Neural cell (in vitro differentiated cells): ENCODE measurements around the gene CABP2. TPM values are rescaled to one million over a fixed set of nuclear protein-coding genes. Genes with fewer than 3 reads are reported as not detected.

ENCODE experiments used
- H2AFZ ChIP-seq: fragments of 200-600, 300-800 bp; sonication (generic), shearing (Covaris generic); 2 replicates; pipeline ENCODE4 v1.6.0; 2014; ENCODE audit warnings: low read depth, mild to moderate bottlenecking, antibody characterized with exemption, low read length, moderate library complexity
- H3F3A ChIP-seq: fragments of 200-600 bp; shearing (Covaris generic); 2 replicates; pipeline ENCODE4 v1.6.1; 2016; ENCODE audit warnings: mild to moderate bottlenecking, moderate library complexity, mixed read lengths, antibody characterized with exemption, low read length; ENCODE audit not compliant: insufficient read depth, poor library complexity, severe bottlenecking
- H3K27ac ChIP-seq: fragments of 200-600, 300-800 bp; sonication (generic), shearing (Covaris generic); 2 replicates; pipeline ENCODE4 v1.5.1; 2014; ENCODE audit warnings: mild to moderate bottlenecking, low read length, moderate library complexity
- H3K27me3 ChIP-seq: fragments of 300-800, 200-600 bp; sonication (generic), shearing (Covaris generic); 2 replicates; pipeline ENCODE4 v1.6.0; 2014; ENCODE audit warnings: mild to moderate bottlenecking, low read depth, low read length, moderate library complexity; ENCODE audit not compliant: insufficient read depth
- H3K36me3 ChIP-seq: fragments of 300-800, 200-600 bp; sonication (generic), shearing (Covaris generic); 2 replicates; pipeline ENCODE4 v1.5.1; 2014; ENCODE audit warnings: mild to moderate bottlenecking, antibody characterized with exemption, low read length, moderate library complexity; ENCODE audit not compliant: insufficient read depth
- H3K4me2 ChIP-seq: fragments of 300-800, 200-600 bp; sonication (generic), shearing (Covaris generic); 2 replicates; pipeline ENCODE4 v1.6.0; 2014; ENCODE audit warnings: mild to moderate bottlenecking, low read length
- H3K4me3 ChIP-seq: fragments of 300-800, 200-600 bp; sonication (generic), shearing (Covaris generic); 2 replicates; pipeline ENCODE4 v1.5.1; 2014; ENCODE audit warnings: mild to moderate bottlenecking, low read length, moderate library complexity
- H3K79me2 ChIP-seq: fragments of 200-600 bp; shearing (Covaris generic); replicated peaks from 2 replicates; pipeline ENCODE4 v1.6.0; 2014; ENCODE audit warnings: mild to moderate bottlenecking, low read length, moderate library complexity; ENCODE audit not compliant: insufficient read depth
- H3K9ac ChIP-seq: fragments of 300-800, 200-600 bp; sonication (generic), shearing (Covaris generic); 2 replicates; pipeline ENCODE4 v1.6.1; 2016; ENCODE audit warnings: mild to moderate bottlenecking, low read length, mixed read lengths
- H3K9me2 ChIP-seq: fragments of 200-600 bp; shearing (Covaris generic); 2 replicates; pipeline ENCODE4 v1.6.1; 2016; ENCODE audit warnings: mild to moderate bottlenecking, low read length, mixed read lengths; ENCODE audit not compliant: insufficient read depth
- H3K9me3 ChIP-seq: fragments of 200-600, 300-800 bp; sonication (generic), shearing (Covaris generic); 2 replicates; pipeline ENCODE4 v1.6.1; 2016; ENCODE audit warnings: mild to moderate bottlenecking, mixed run types, low read length, moderate library complexity, mixed read lengths
- H4K20me1 ChIP-seq: fragments of 200-600 bp; shearing (Covaris generic); 2 replicates; pipeline ENCODE4 v1.6.1; 2016; ENCODE audit warnings: mild to moderate bottlenecking, mixed run types; ENCODE audit not compliant: insufficient read depth
- EP300 ChIP-seq: fragments of 450-650 bp; conservative IDR thresholded peaks from 2 replicates; pipeline ENCODE4 v1.6.1; 2014; ENCODE audit warnings: antibody characterized with exemption, mild to moderate bottlenecking, moderate library complexity; ENCODE audit not compliant: poor library complexity, severe bottlenecking
- EZH2 ChIP-seq: fragments of 200-600, 300-800 bp; shearing (Covaris generic), sonication (generic); IDR thresholded peaks from 2 replicates; pipeline ENCODE4 v1.6.1; 2014; ENCODE audit warnings: antibody characterized with exemption, low read length, borderline replicate concordance, mild to moderate bottlenecking; ENCODE audit not compliant: insufficient read depth, poor library complexity, severe bottlenecking
- MXI1 ChIP-seq: fragments of 450-650 bp; conservative IDR thresholded peaks from 2 replicates; pipeline ENCODE4 v1.6.1; 2014; ENCODE audit warnings: antibody characterized with exemption, mild to moderate bottlenecking; ENCODE audit not compliant: poor library complexity, severe bottlenecking
- POLR2AphosphoS5 ChIP-seq: IDR thresholded peaks from 2 replicates; pipeline ENCODE4 v1.6.1; 2012
- RAD21 ChIP-seq: fragments of 450-650 bp; conservative IDR thresholded peaks from 2 replicates; pipeline ENCODE4 v1.6.1; 2014; ENCODE audit warnings: antibody characterized with exemption, mild to moderate bottlenecking, moderate library complexity
- SMC3 ChIP-seq: fragments of 450-650 bp; conservative IDR thresholded peaks from 2 replicates; pipeline ENCODE4 v1.6.1; 2014; ENCODE audit warnings: antibody characterized with exemption, mild to moderate bottlenecking, moderate library complexity; ENCODE audit not compliant: poor library complexity
- TAF1 ChIP-seq: IDR thresholded peaks from 2 replicates; pipeline ENCODE4 v1.6.1; 2012; ENCODE audit warnings: low read depth
- polyA plus RNA-seq: library from polyadenylated mRNA; depleted of rRNA; stranded (reverse); fragments of >200 nt; gene quantifications from 2 replicates; pipeline ENCODE4 v1.2.3, GENCODE V29; 2014
- TF ChIP-seq, protein P1 (sequence below): fragments of 450-650 bp; IDR thresholded peaks from 2 replicates; pipeline ENCODE4 v1.5.1; 2014; ENCODE audit warnings: antibody characterized with exemption, mild to moderate bottlenecking, moderate library complexity; ENCODE audit not compliant: poor library complexity, severe bottlenecking
- TF ChIP-seq, protein P2 (sequence below): IDR thresholded peaks from 2 replicates; pipeline ENCODE4 v1.6.1; 2012; ENCODE audit warnings: borderline replicate concordance

The CABP2 gene
- polyA plus RNA-seq, 1 donor from 2014 or later = not detected

DNA sequence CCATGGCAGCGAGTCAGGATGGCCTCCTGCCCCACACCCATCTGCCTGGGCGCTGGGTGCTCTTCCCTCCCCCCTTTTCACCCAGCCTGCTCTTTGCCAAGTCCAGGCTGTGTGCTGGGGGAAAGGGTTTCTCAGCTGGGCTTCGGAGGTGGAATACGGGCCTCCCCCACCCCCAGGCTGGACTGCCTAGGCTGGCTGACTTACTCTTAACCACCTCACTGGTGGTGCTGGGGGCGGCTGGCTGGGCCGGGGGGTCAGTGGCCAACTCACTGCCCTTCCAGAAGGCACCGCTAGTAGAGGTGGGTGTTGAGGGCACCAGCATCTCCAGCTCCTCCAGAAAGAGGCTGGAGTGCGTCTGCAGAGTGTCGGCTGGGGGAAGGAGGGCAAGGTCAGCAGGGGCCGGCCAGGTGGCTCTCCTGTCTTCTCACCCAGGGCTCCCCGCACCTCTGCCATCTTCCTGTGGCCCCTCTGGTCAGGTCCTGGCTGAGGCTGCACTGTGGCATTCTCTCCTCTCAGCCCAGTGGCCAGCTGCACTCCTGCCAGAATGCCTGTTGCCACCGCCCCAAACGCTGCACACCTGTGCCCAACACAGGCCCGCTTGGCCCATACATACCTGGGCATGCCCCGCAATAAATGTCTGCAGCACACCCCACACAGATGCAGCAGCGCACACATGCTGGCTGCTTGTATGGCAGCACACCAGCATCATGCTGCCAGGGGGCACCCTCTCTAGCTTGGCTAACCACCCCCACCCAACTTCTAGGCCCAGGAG, 27.8 kb downstream of the CABP2 start:
- H3K9ac ChIP-seq = no peak overlapping the region
- no peaks in the 10 kb centered on the region for H3K9me3 ChIP-seq
- no peak overlapping the region for H3K4me3 ChIP-seq
- no peaks in the 10 kb centered on the region for H3K27me3 ChIP-seq
- TF ChIP-seq, protein P1, sequence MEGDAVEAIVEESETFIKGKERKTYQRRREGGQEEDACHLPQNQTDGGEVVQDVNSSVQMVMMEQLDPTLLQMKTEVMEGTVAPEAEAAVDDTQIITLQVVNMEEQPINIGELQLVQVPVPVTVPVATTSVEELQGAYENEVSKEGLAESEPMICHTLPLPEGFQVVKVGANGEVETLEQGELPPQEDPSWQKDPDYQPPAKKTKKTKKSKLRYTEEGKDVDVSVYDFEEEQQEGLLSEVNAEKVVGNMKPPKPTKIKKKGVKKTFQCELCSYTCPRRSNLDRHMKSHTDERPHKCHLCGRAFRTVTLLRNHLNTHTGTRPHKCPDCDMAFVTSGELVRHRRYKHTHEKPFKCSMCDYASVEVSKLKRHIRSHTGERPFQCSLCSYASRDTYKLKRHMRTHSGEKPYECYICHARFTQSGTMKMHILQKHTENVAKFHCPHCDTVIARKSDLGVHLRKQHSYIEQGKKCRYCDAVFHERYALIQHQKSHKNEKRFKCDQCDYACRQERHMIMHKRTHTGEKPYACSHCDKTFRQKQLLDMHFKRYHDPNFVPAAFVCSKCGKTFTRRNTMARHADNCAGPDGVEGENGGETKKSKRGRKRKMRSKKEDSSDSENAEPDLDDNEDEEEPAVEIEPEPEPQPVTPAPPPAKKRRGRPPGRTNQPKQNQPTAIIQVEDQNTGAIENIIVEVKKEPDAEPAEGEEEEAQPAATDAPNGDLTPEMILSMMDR = no peak
- TF ChIP-seq POLR2AphosphoS5 = no peak
- TF ChIP-seq TAF1 = no peak
- TF ChIP-seq SMC3 = no peak
- TF ChIP-seq, protein P2, sequence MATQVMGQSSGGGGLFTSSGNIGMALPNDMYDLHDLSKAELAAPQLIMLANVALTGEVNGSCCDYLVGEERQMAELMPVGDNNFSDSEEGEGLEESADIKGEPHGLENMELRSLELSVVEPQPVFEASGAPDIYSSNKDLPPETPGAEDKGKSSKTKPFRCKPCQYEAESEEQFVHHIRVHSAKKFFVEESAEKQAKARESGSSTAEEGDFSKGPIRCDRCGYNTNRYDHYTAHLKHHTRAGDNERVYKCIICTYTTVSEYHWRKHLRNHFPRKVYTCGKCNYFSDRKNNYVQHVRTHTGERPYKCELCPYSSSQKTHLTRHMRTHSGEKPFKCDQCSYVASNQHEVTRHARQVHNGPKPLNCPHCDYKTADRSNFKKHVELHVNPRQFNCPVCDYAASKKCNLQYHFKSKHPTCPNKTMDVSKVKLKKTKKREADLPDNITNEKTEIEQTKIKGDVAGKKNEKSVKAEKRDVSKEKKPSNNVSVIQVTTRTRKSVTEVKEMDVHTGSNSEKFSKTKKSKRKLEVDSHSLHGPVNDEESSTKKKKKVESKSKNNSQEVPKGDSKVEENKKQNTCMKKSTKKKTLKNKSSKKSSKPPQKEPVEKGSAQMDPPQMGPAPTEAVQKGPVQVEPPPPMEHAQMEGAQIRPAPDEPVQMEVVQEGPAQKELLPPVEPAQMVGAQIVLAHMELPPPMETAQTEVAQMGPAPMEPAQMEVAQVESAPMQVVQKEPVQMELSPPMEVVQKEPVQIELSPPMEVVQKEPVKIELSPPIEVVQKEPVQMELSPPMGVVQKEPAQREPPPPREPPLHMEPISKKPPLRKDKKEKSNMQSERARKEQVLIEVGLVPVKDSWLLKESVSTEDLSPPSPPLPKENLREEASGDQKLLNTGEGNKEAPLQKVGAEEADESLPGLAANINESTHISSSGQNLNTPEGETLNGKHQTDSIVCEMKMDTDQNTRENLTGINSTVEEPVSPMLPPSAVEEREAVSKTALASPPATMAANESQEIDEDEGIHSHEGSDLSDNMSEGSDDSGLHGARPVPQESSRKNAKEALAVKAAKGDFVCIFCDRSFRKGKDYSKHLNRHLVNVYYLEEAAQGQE = no peak
- TF ChIP-seq RAD21 = no peak
- no peak for TF ChIP-seq EZH2
- TF ChIP-seq MXI1 = no peak
- no peak for TF ChIP-seq EP300
- H3K79me2 ChIP-seq = no peaks in the 10 kb centered on the region
- no peak overlapping the region for H3K4me2 ChIP-seq
- H3K36me3 ChIP-seq = no peaks in the 10 kb centered on the region
- no peaks in the 10 kb centered on the region for H3F3A ChIP-seq
- no peak overlapping the region for H3K27ac ChIP-seq
- H2AFZ ChIP-seq = no peak overlapping the region
- no peaks in the 10 kb centered on the region for H4K20me1 ChIP-seq
- H3K9me2 ChIP-seq = no peaks in the 10 kb centered on the region

DNA sequence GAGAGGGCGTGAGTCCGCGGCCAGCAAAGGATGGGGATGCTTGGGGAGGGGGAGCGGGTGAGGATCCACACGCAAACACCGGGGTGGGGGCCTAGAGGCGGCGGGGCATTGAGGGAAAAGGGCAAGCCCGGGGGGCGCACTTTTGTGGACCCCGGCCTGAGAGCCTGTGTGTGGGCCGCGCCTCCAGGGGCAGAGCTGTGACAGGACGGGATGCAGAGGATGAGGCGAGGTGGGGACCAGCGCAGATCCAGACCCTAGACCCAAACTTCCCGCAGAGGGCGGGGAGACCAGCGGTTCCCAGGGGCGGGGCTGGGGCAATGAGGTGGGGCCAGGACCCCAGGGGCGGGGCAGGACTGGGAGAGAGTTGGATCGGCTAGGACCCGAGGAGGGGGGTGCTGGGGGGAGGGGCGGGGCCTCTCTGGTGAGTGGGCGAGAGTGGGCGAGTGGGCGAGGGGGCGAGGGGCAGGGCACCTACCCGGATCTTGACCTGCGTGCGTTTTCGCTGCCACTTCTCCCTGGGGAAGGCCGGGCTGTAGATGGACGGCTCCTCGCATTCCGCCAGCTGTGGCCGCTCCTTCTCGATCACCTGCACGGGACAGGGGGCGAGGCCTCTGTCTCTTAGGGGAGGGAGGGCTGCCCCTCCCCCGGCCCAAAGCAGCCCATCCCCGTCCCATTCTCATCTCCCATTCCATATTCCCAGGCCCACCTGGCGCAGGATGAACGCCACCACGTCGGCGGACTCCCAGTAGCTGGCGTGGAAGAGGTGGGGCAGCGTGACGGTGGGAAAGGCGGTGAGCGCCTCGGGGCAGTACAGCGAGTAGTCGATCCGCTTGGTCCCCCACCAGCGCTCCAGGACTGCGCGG, 28.6 kb downstream of the CABP2 start:
- no peak overlapping the region for H3K4me2 ChIP-seq
- no peaks in the 10 kb centered on the region for H3K79me2 ChIP-seq
- no peaks in the 10 kb centered on the region for H3K9me3 ChIP-seq
- no peaks in the 10 kb centered on the region for H3K9me2 ChIP-seq
- H3K9ac ChIP-seq = no peak overlapping the region
- no peaks in the 10 kb centered on the region for H3K27me3 ChIP-seq
- no peak overlapping the region for H3K27ac ChIP-seq
- no peaks in the 10 kb centered on the region for H4K20me1 ChIP-seq
- no peak overlapping the region for H3K4me3 ChIP-seq
- no peak overlapping the region for H2AFZ ChIP-seq
- H3K36me3 ChIP-seq = no peaks in the 10 kb centered on the region
- no peak for TF ChIP-seq EP300
- TF ChIP-seq, protein P1 = no peak
- no peak for TF ChIP-seq MXI1
- TF ChIP-seq, protein P2 = no peak
- TF ChIP-seq SMC3 = no peak
- TF ChIP-seq EZH2 = no peak
- TF ChIP-seq RAD21 = no peak
- no peak for TF ChIP-seq TAF1
- no peak for TF ChIP-seq POLR2AphosphoS5
- no peaks in the 10 kb centered on the region for H3F3A ChIP-seq
